Measurements from ENCODE around the gene AHDC1.

- TF ChIP-seq CTCF (IDR thresholded peaks at IDR 0.05 in 2 of 3, conservative IDR thresholded peaks at IDR 0.05 in 1 of 3; ENCODE audit: borderline replicate concordance in 1 of 3, insufficient read depth in 1 of 3, low read depth in 2 of 3, low read length in 2 of 3) (no peak), POLR2A (IDR thresholded peaks at IDR 0.05; ENCODE audit: borderline replicate concordance, extremely low read depth, insufficient read depth, insufficient read length) (no peak), RAD21 (IDR thresholded peaks at IDR 0.05; ENCODE audit: low read depth) (no peak), EZH2 (IDR thresholded peaks at IDR 0.05) (no peak), CBX3 (IDR thresholded peaks at IDR 0.05; ENCODE audit: low read depth) (no peak), ELF1 (IDR thresholded peaks at IDR 0.05; ENCODE audit: borderline replicate concordance, low read depth) (no peak)
- TF ChIP-seq, protein P1, sequence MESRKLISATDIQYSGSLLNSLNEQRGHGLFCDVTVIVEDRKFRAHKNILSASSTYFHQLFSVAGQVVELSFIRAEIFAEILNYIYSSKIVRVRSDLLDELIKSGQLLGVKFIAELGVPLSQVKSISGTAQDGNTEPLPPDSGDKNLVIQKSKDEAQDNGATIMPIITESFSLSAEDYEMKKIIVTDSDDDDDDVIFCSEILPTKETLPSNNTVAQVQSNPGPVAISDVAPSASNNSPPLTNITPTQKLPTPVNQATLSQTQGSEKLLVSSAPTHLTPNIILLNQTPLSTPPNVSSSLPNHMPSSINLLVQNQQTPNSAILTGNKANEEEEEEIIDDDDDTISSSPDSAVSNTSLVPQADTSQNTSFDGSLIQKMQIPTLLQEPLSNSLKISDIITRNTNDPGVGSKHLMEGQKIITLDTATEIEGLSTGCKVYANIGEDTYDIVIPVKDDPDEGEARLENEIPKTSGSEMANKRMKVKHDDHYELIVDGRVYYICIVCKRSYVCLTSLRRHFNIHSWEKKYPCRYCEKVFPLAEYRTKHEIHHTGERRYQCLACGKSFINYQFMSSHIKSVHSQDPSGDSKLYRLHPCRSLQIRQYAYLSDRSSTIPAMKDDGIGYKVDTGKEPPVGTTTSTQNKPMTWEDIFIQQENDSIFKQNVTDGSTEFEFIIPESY (IDR thresholded peaks at IDR 0.05; ENCODE audit: extremely low read depth, insufficient replicate concordance, low read length): no peak
Measured at GRCh38 chr1:27638047-27638734, 34.2 kb upstream of the AHDC1 start.

Measured in HCT116 (cell line).